NCI-H1417 treated with DMSO at 0.1 percent for 48 hours (cell line): ENCODE data around the gene MLST8.
A peak's percentile ranks its signal among the peaks of the same experiment; 100 is the strongest.
"Not testable (repeated sequence)": the region's sequence is repeated elsewhere in the genome, so short reads cannot be mapped to it uniquely, and the experiment has no call there.

Experiments
- DNase-seq: peaks from one replicate; lab custom pipeline; 2025; lab: John Stamatoyannopoulos, UW

MLST8 gene

GRCh38 chr16:2232094-2232990 lies 27.1 kb downstream of the MLST8 start:
- no peak for DNase-seq

GRCh38 chr16:2233046-2233775 lies 28.0 kb downstream of the MLST8 start:
- no peak for DNase-seq

DNA sequence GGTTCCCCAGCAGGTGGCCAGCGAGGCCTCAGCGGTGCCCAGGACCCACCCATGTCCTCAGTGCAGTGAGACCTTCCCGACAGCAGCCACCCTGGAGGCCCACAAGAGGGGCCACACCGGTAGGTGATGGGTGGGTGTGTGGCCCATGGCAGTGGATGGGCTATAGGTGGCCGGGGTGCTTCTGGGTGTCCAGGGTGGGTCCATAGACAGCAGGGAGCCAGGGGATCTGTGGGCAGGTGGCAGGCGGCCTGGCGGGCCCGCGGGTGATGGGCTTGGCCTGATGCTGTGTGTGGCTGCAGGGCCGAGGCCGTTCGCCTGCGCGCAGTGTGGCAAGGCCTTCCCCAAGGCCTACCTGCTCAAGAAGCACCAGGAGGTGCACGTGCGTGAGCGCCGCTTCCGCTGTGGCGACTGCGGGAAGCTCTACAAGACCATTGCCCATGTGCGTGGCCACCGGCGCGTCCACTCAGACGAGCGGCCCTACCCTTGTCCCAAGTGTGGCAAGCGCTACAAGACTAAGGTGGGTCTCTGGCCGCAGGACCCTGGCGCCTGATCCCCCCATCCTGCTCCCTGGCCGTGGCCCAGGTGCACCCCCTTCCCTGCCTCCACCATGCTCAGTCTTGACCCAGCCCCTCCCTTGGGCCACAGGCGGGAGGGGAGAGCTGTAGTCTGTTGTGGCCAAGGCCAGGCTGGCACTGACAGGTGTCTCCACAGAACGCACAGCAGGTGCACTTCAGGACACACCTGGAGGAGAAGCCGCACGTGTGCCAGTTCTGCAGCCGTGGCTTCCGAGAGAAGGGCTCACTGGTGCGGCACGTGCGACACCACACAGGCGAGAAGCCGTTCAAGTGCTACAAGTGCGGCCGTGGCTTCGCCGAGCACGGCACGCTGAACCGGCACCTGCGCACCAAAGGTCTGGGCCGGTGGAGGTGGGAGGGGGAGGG lies 28.9 kb downstream of the MLST8 start:
- DNase-seq, result peak; percentile 28

GRCh38 chr16:2234813-2235170 lies 29.5 kb downstream of the MLST8 start:
- no peak for DNase-seq

DNA sequence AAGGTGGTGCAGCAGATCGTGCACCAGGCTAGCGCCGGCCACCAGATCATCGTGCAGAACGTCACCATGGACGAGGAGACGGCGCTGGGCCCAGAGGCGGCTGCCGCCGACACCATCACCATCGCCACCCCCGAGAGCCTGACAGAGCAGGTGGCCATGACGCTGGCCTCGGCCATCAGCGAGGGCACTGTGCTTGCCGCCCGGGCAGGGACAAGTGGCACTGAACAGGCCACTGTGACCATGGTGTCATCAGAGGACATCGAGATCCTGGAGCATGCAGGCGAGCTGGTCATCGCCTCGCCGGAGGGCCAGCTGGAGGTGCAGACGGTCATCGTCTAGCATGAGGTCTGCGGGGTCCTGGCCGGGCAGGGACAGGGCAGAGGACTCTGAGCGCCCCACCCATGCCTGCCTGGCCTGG lies 30.0 kb downstream of the MLST8 start:
- DNase-seq, result no peak

DNA sequence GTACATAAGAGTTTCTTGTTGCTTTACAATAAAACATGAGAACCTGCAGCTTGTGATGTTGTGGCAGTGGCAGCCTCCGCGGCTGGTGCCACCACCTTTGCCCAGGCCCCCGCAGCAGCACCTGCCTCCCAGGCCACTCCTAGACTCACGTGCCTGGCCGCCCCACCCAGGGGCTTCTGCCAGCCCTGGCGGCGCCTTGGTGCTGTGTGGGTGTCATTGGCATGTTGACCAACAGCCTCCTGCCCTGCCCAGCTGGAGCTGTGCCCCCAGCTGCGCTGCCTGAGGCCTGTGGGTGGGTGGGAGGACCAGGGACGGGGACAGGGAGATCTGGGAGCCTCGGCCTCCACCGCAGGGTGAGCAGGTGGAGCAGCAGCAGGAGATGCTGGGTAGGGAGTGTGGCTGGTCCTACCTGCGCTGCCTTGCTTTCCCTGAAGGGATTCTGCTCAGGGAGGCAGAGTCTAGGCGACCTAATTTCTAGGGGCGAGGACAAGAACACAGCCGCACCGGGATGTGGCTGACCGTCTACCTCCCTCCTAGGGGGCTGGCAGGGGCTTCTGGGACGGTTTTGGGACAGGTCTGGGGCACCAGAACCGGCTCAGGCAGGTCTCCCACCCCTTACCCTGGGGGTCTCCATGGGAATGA lies 30.6 kb downstream of the MLST8 start:
- no peak for DNase-seq

DNA sequence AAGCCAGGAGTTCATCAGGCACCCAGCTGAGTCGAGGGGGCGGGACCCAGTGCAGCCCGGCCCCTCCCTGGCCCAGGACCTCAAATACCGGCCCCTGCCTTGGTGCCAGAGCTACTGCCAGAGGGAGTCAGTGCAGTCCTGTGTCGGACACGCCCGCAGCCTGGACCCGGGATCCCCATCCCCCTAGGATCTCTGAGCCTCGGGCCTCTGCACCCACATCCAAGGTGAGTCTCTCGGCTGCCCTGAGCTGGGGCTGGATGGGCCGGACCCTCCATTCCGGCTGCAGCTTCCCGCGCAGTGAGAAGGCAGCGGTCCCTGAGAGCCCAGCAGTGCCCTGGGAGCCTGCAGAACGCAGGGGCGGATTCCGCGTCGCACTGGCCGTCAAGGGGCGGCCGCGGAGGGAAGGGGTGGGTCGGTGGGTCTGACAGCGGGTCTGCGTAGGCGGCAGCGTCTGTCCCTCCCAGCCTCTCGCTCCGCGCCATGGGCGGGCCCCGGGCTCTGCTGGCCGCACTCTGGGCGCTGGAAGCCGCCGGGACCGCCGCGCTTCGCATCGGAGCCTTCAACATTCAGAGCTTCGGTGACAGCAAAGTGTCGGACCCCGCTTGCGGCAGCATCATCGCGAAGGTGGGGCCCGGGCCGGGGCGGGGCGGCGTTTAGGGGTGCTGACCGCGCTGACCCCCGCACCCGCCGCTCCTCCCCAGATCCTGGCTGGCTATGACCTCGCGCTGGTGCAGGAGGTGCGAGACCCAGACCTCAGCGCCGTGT lies 31.3 kb downstream of the MLST8 start, which contains the start of gene DNASE1L2:
TSS of gene DNASE1L2 (plus strand) at position 108 of the 765 bp plus-strand sequence. CDS start at position 481, 373 bp downstream.
- no peak for DNase-seq

DNA sequence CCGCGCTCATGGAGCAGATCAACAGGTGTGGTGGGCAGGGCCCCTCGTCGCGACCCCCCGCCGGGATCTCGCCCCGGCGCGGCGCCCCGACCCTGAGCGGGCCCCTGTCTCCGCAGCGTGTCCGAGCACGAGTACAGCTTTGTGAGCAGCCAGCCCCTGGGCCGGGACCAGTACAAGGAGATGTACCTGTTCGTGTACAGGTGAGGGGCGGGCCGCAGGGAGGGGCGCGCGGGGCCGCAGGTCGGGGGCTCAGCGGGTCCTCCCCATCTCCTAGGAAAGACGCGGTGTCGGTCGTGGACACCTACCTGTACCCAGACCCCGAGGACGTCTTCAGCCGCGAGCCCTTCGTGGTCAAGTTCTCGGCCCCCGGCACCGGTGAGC lies 31.8 kb downstream of the MLST8 start:
- DNase-seq, result no peak

DNA sequence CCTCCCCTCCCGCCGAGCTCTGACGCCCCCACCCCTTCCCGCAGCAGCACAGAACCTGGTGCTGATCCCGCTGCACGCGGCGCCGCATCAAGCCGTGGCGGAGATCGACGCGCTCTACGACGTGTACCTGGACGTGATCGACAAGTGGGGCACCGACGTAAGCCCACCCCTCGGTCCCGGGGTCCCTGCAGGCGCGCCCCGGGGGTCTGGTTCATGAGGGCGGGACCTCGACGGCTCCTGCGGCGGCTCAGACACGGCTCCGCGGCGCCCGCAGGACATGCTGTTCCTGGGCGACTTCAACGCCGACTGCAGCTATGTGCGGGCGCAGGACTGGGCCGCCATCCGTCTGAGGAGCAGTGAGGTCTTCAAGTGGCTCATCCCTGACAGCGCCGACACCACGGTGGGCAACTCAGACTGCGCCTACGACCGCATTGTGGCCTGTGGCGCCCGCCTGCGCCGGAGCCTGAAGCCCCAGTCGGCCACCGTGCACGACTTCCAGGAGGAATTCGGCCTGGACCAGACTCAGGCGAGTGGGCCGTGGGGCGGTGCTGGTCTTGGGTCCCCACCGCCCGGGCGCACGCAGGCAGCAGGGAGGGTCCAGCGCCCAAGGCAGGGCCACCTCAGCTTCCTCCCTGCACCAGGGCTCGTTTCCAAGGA lies 32.4 kb downstream of the MLST8 start:
- DNase-seq, result no peak

GRCh38 chr16:2238150-2238837 lies 33.0 kb downstream of the MLST8 start:
- no peak for DNase-seq

DNA sequence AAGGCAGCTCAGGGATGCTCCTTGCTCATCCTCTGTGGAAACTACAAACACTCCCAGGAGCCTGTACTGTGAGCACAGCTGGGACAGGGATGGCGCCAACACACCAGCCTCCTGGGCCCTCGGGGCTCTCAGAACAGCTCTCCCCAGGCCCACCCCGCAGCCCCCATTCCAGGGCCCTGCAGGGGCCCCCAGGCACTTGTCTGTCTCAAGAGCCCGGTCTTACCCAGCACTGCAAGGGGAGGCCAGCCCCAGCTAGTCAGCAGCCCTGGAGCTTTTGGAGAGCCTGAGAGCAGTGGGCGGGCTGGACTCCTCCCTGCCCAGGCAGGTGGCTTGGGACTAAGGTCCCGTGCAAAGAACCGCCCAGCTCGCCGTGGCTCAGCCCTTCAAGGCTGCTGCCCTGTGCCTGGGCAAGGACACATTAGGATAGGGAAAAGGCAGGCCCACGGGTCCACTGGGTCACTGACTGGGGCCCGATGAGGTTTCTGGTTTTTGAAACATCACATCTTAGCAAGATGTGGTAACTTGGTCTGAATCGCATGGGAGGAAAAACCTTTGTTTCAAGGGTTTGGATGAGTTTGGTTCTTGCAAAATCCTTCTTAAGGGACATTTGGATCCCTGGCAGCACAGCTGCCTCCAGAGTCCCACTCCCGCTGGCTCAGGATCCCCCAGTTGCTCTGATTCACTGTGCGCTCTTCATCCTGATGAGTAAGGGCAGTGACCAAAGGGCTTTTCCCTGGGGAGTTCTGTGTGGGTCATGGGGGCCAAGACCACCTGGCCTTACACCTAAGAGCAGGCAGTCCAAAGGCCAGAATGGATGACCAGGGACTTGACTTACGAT lies 33.8 kb downstream of the MLST8 start:
- no peak for DNase-seq

- DNase-seq, result not testable (repeated sequence)
These were observed 35.1 kb downstream of the MLST8 start for GRCh38 chr16:2240331-2240730.

- no peak for DNase-seq
These were observed 37.3 kb downstream of the MLST8 start for GRCh38 chr16:2242598-2242997.

- DNase-seq, result no peak
These were observed 37.8 kb downstream of the MLST8 start for GRCh38 chr16:2243031-2243528.

DNA sequence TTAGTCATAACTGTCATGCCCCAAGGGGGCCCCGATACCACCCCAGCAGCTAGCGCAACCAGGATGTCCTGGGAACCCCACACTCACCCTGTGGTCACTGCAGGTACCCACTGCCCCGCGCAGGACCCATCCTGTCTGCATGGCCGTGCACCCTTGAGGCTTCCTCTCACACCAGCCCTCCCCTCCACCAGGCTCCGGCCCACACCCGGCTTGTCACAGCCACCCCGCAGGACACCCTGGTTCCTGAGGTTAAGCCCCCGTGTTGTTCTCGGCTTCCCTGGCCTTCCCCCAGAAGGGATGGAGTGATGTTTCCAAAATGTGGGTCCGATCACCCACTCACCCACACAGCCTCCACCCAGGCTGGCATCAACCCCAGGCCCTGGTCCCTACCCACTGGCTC lies 38.5 kb downstream of the MLST8 start:
- DNase-seq, result no peak

DNA sequence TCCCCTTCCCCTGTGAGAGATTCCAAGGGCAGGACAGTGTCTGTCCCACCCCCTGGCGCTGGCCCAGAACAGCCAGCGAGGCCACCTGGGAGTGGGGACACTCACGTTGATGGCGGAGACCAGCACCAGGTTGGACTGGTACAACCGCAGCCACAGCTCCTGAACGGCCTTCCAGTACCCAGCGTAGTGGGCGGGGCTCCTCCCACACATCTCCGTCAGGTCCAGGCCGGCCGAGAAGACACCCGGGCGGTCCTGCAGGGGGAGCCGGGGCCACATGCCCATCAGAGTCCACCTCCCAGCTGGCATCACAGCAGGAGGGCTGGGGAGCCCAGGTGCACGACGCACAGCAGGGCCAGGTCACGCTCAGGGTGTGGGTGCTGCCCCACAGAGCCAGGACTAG lies 39.0 kb downstream of the MLST8 start:
- DNase-seq, result no peak

- no peak for DNase-seq
These were observed 39.9 kb downstream of the MLST8 start for GRCh38 chr16:2244926-2245795.
